GM10248 (cell line): ENCODE data around the gene CAMK1D.

ENCODE experiments used
- CTCF ChIA-PET: fragments of 300-600 bp; sonication (Branson Sonifier 250); formaldehyde crosslinking; extraction: SDS; loops from one replicate; lab custom pipeline; 2021; ENCODE audit warnings: antibody characterized with exemption; lab: Yijun Ruan, JAX
- POLR2A ChIA-PET: fragments of 350-650 bp; sonication (Branson Sonifier 250); formaldehyde crosslinking; extraction: SDS; loops from one replicate; lab custom pipeline; 2020; ENCODE audit warnings: antibody characterized with exemption; lab: Yijun Ruan, JAX
- DNase-seq: peaks from one replicate; pipeline ENCODE4 v3.0.0; 2012; ENCODE audit errors: extremely low spot score
- TF ChIP-seq, protein P1 (sequence below): IDR thresholded peaks from 2 replicates; pipeline ENCODE4 v1.5.1; 2012; ENCODE audit warnings: mild to moderate bottlenecking, low read depth; ENCODE audit errors: extremely low read depth, missing control alignments, control extremely low read depth

Gene CAMK1D

DNA sequence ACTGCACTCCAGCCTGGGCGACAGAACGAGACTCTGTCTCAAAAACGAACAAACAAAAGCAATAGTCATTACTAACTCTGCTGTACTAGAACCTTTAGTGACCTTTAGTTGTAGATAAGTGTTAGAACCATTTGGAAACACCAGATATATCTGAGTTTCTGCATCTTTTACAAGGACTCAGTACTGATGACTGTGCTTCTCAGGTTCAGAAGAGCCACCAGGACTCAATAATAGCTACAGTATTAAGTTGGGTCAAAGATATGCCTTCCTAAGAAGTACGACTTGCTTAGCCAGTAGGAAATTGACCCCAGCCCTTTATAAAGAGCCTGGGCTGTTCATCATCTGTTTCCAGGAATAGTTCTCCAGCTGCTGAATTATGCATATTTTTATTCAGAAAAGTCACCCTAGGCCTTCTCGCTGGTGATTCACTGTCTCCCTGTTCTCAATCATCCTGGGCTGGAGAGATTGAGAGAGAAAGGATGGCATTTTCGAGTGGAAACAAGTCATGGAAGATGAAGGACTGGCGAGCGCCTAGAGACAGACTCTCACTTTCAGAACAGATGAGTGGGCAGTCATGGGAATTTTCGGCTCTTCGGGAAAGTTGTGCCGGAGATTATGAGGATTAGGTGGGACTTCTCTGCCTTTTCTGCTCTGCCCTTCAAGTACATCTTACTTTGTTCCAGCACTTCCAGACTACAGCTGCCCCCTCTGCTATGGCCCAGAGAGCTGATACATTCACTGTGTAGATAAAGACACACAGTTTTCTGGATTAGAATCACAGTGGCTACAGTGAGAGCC, 336.1 kb downstream of the CAMK1D start:
- CTCF ChIA-PET, result no interaction called here

DNA sequence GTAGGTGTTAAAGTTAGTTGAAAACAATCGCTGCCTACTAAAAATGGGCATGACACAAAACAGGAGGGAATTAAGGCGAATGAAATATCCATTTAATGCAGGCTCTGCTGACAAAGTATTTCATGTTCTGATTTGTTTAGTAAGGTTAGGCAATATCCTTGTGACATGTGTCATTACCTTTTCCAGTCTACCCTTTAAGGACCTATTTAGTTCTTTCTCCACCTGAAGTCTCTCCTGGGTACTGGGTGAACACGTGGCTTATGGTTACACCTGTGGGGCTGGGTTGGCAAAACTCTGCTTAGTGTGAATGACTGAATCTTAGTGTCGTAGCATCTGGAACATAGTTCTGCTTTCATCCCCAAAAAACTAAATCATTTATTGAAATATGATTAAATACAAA, 338.6 kb downstream of the CAMK1D start:
- TF ChIP-seq, protein P1, sequence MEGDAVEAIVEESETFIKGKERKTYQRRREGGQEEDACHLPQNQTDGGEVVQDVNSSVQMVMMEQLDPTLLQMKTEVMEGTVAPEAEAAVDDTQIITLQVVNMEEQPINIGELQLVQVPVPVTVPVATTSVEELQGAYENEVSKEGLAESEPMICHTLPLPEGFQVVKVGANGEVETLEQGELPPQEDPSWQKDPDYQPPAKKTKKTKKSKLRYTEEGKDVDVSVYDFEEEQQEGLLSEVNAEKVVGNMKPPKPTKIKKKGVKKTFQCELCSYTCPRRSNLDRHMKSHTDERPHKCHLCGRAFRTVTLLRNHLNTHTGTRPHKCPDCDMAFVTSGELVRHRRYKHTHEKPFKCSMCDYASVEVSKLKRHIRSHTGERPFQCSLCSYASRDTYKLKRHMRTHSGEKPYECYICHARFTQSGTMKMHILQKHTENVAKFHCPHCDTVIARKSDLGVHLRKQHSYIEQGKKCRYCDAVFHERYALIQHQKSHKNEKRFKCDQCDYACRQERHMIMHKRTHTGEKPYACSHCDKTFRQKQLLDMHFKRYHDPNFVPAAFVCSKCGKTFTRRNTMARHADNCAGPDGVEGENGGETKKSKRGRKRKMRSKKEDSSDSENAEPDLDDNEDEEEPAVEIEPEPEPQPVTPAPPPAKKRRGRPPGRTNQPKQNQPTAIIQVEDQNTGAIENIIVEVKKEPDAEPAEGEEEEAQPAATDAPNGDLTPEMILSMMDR, result no peak
- no peak for DNase-seq
- CTCF ChIA-PET, result no interaction called here

More for the DNA sequence above, 336.1 kb downstream of the CAMK1D start:
- TF ChIP-seq, protein P1, result no peak
- POLR2A ChIA-PET, result no interaction called here
- DNase-seq, result no peak

DNA sequence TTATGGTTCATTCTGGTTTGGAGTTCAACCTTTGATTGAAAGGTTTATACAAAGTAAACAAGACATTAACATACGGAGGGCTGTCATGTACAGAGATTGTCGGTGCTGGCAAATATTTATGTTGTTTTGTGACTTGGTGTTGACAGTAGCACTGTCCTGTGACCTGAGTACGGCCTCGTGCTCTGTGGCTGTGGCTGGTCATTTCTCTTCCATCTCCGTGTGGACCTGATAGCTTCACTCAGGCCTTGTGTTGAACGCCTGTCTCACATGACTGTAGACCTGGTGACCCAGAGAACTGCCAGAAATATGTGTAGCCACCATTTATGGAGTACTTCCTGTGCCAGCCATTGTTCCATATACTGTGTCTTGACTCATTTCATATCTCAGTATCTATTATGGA, 340.5 kb downstream of the CAMK1D start:
- ChIA-PET CTCF (interaction anchor here (1.5 to 2.2 kb wide), 2 partner anchors 18 to 34 kb away, joined by 3 to 12 read pairs; no protein-coding TSS in a partner anchor), POLR2A (no interaction called here)
- DNase-seq, result no peak
- TF ChIP-seq, protein P1, result no peak

More for the DNA sequence above, 338.6 kb downstream of the CAMK1D start:
- POLR2A ChIA-PET, result no interaction called here

DNA sequence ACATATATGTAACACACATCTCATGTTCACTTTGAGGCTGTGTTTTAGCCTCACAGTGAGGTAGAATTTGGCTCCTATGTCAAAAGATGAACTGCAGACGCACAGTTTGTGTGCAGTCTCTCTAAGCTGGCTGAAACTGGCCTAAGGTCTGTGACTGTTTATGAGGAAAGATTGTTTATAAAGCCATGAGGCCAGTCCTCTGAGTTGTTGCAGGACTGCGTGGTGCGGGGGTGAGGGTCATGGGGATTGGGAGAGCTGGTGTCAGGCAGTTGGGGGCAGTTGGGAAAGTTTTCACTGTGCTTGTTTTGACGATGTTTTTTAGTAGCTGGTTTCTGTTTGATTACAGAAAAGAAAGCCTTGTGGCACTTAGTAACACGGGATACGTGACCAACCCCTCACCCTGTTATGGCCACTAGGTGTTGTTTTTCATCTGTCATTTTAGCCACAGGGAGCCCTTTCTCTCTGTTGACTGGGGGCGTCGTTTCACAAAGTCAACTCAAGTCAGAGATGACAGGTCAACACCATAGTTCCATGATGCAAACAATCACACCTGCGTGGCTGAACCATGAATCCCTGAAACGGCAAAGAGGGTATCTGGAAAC, 341.3 kb downstream of the CAMK1D start:
- ChIA-PET POLR2A (no interaction called here), CTCF (interaction anchor here (1.0 to 2.2 kb wide), 4 partner anchors 17 to 34 kb away, joined by 3 to 13 read pairs (median 8); no protein-coding TSS in a partner anchor)
- TF ChIP-seq, protein P1, result no peak
- DNase-seq, result no peak

DNA sequence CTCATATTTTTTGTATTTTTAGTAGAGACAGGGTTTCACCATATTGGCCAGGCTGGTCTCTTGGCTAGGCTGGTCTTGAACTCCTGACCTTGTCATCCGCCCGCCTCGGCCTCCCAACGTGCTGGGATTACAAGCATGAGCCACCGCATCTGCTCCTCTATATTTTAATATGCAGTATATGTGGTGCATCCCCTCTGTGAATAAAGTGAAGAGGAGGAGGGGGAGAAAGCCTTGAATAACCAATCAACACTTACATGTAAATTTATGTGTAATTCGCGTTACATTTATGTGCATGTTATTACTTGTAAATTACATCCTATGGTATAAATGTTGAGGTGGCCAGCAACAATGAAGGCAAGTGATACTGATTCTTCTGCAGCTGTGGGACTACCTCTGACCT, 342.2 kb downstream of the CAMK1D start:
- no peak for DNase-seq
- ChIA-PET CTCF (interaction anchor here (1.0 to 2.2 kb wide), 6 partner anchors 11 to 35 kb away, joined by 3 to 13 read pairs (median 4); no protein-coding TSS in a partner anchor), POLR2A (no interaction called here)
- TF ChIP-seq, protein P1, result no peak

DNA sequence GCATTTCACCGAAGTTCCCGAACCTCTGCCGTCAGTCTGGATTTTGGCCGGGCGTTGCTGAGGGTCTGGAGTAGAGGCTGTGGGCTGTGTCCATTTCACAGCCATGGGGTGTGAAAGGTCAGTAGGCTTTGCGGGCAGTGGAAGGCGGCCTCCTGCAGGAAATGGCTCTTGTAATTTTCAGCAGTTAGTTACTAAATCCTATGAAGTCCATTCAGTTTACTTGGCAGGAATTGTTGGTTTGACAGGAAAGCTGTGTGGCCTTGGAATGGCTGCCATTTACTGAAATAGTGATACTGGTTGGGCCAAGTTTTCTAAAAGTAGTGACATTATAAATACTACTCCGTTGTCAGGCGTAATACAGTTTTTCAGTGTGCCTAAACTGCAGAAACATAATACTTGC, 348.4 kb downstream of the CAMK1D start:
- ChIA-PET CTCF (interaction anchor here (9.5 kb wide), 1 partner anchor 14 kb away, joined by 67 read pairs; no protein-coding TSS in a partner anchor), POLR2A (no interaction called here)
- TF ChIP-seq, protein P1, result no peak
- DNase-seq, result no peak
